ENCODE results near the gene RXYLT1. TPM values are rescaled to one million over a fixed set of nuclear protein-coding genes. Genes with fewer than 3 reads are reported as not detected.

RXYLT1 gene
- total RNA-seq, 3 donors from 2014 or later (not counting 1 experiment from before 2014, with no cell fraction given), result 5.8 to 10.6 (median 7.0) TPM

- Mint-ChIP-seq H3K27me3 (ENCODE audit: low read depth in 2 of 2) (no peaks in the 10 kb centered on the region), H3K4me1 (no peaks in the 10 kb centered on the region), H3K27ac (no peak overlapping the region), H3K36me3 (no peaks in the 10 kb centered on the region), H3K9me3 (no peaks in the 10 kb centered on the region), H3K4me3 (no peak overlapping the region)
- Histone ChIP-seq H3K27me3 (ENCODE audit: control insufficient read depth, insufficient read depth, low read length) (no peaks in the 10 kb centered on the region), H3K27ac (ENCODE audit: low read length) (no peak overlapping the region), H3K4me3 (ENCODE audit: low read length) (no peak overlapping the region), H3K4me1 (ENCODE audit: control insufficient read depth, insufficient read depth, low read length) (no peaks in the 10 kb centered on the region), H3K9me3 (ENCODE audit: control insufficient read depth, insufficient read depth, low read length) (no peaks in the 10 kb centered on the region), H3K36me3 (ENCODE audit: control insufficient read depth, insufficient read depth, low read length) (peaks cover 6% of the 10 kb centered on the region)
- WGBS (ENCODE audit: insufficient coverage), result over 99% methylated on average over 5 of the region's 5 CpGs
- no peak for TF ChIP-seq CTCF (IDR thresholded peaks at IDR 0.05)
- no peak for ATAC-seq
- intact Hi-C loops (cut with micrococcal nuclease), result no loop called here
- DNase-seq, result no peak
Observed at GRCh38 chr12:63808631-63809030, 28.9 kb downstream of the RXYLT1 start.

GRCh38 chr12:63809566-63809965 lies 29.9 kb downstream of the RXYLT1 start:
- no peak for TF ChIP-seq CTCF (IDR thresholded peaks at IDR 0.05)
- H3K36me3 ChIP-seq (ENCODE audit: control insufficient read depth, insufficient read depth, low read length), result peaks cover 6% of the 10 kb centered on the region
- no peak overlapping the region for H3K27ac ChIP-seq (ENCODE audit: low read length)
- no peaks in the 10 kb centered on the region for H3K4me1 Mint-ChIP-seq
- intact Hi-C loops (cut with micrococcal nuclease), result no loop called here
- H3K27ac Mint-ChIP-seq, result no peak overlapping the region
- WGBS (ENCODE audit: insufficient coverage), result 95% methylated on average over 3 of the region's 4 CpGs
- H3K4me1 ChIP-seq (ENCODE audit: control insufficient read depth, insufficient read depth, low read length), result peaks cover 5% of the 10 kb centered on the region
- DNase-seq (no peak), ATAC-seq (no peak)
- H3K27me3 ChIP-seq (ENCODE audit: control insufficient read depth, insufficient read depth, low read length), result no peaks in the 10 kb centered on the region
- no peaks in the 10 kb centered on the region for H3K36me3 Mint-ChIP-seq
- H3K27me3 Mint-ChIP-seq (ENCODE audit: low read depth in 2 of 2), result no peaks in the 10 kb centered on the region
- H3K4me3 ChIP-seq (ENCODE audit: low read length), result no peak overlapping the region
- no peaks in the 10 kb centered on the region for H3K9me3 Mint-ChIP-seq
- no peak overlapping the region for H3K4me3 Mint-ChIP-seq
- no peaks in the 10 kb centered on the region for H3K9me3 ChIP-seq (ENCODE audit: control insufficient read depth, insufficient read depth, low read length)

- intact Hi-C loops (cut with micrococcal nuclease), result no loop called here
- Histone ChIP-seq H3K36me3 (ENCODE audit: control insufficient read depth, insufficient read depth, low read length) (peaks cover 2% of the 10 kb centered on the region), H3K4me1 (ENCODE audit: control insufficient read depth, insufficient read depth, low read length) (peaks cover 9% of the 10 kb centered on the region), H3K9me3 (ENCODE audit: control insufficient read depth, insufficient read depth, low read length) (no peaks in the 10 kb centered on the region), H3K4me3 (ENCODE audit: low read length) (no peak overlapping the region), H3K27ac (ENCODE audit: low read length) (no peak overlapping the region), H3K27me3 (ENCODE audit: control insufficient read depth, insufficient read depth, low read length) (no peaks in the 10 kb centered on the region)
- H3K36me3 Mint-ChIP-seq, result no peaks in the 10 kb centered on the region
- no peak for TF ChIP-seq CTCF (IDR thresholded peaks at IDR 0.05)
- DNase-seq (no peak), ATAC-seq (no peak)
- peak overlapping the region in 1 of 2 donors; percentile 24 for H3K27ac Mint-ChIP-seq
- no peaks in the 10 kb centered on the region for H3K4me1 Mint-ChIP-seq
- 97% methylated on average over 2 of the region's 2 CpGs for WGBS (ENCODE audit: insufficient coverage)
- H3K4me3 Mint-ChIP-seq, result no peak overlapping the region
- H3K9me3 Mint-ChIP-seq, result no peaks in the 10 kb centered on the region
- H3K27me3 Mint-ChIP-seq (ENCODE audit: low read depth in 2 of 2), result no peaks in the 10 kb centered on the region
Observed at GRCh38 chr12:63811334-63811733, 31.6 kb downstream of the RXYLT1 start.

GRCh38 chr12:63811755-63812154 lies 32.0 kb downstream of the RXYLT1 start:
- WGBS (ENCODE audit: insufficient coverage), result 77% methylated on average over 2 of the region's 2 CpGs
- ATAC-seq, result no peak
- TF ChIP-seq CTCF (IDR thresholded peaks at IDR 0.05), result no peak

More at GRCh38 chr12:63811755-63812154, 32.0 kb downstream of the RXYLT1 start:
- no peak overlapping the region for H3K27ac ChIP-seq (ENCODE audit: low read length)
- H3K4me1 ChIP-seq (ENCODE audit: control insufficient read depth, insufficient read depth, low read length), result peaks cover 9% of the 10 kb centered on the region
- Mint-ChIP-seq H3K27me3 (ENCODE audit: low read depth in 2 of 2) (no peaks in the 10 kb centered on the region), H3K36me3 (no peaks in the 10 kb centered on the region), H3K27ac (peak overlapping the region in 1 of 2 donors; percentile 24), H3K4me1 (no peaks in the 10 kb centered on the region), H3K4me3 (no peak overlapping the region), H3K9me3 (no peaks in the 10 kb centered on the region)
- no peaks in the 10 kb centered on the region for H3K27me3 ChIP-seq (ENCODE audit: control insufficient read depth, insufficient read depth, low read length)
- no peak for DNase-seq
- H3K9me3 ChIP-seq (ENCODE audit: control insufficient read depth, insufficient read depth, low read length), result no peaks in the 10 kb centered on the region
- intact Hi-C loops (cut with micrococcal nuclease), result no loop called here
- peaks cover 2% of the 10 kb centered on the region for H3K36me3 ChIP-seq (ENCODE audit: control insufficient read depth, insufficient read depth, low read length)
- H3K4me3 ChIP-seq (ENCODE audit: low read length), result no peak overlapping the region
